Measurements from ENCODE around the gene GPX5.
"Not testable (repeated sequence)": the region's sequence is repeated elsewhere in the genome, so short reads cannot be mapped to it uniquely, and the experiment has no call there.

- TF ChIP-seq, protein P1, sequence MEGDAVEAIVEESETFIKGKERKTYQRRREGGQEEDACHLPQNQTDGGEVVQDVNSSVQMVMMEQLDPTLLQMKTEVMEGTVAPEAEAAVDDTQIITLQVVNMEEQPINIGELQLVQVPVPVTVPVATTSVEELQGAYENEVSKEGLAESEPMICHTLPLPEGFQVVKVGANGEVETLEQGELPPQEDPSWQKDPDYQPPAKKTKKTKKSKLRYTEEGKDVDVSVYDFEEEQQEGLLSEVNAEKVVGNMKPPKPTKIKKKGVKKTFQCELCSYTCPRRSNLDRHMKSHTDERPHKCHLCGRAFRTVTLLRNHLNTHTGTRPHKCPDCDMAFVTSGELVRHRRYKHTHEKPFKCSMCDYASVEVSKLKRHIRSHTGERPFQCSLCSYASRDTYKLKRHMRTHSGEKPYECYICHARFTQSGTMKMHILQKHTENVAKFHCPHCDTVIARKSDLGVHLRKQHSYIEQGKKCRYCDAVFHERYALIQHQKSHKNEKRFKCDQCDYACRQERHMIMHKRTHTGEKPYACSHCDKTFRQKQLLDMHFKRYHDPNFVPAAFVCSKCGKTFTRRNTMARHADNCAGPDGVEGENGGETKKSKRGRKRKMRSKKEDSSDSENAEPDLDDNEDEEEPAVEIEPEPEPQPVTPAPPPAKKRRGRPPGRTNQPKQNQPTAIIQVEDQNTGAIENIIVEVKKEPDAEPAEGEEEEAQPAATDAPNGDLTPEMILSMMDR (IDR thresholded peaks at IDR 0.05): not testable (repeated sequence)
- TF ChIP-seq REST (IDR thresholded peaks at IDR 0.05; ENCODE audit: insufficient read depth in 1 of 2, low read depth in 2 of 2, low read length in 1 of 2); POLR2AphosphoS5 (IDR thresholded peaks at IDR 0.05; ENCODE audit: low read depth, low read length); SIN3A (IDR thresholded peaks at IDR 0.05; ENCODE audit: borderline replicate concordance, insufficient read depth, low read depth, low read length): not testable (repeated sequence)
Observed at GRCh38 chr6:28547003-28547402, 21.3 kb downstream of the GPX5 start.
